Brain pericyte (primary cell): ENCODE measurements around the gene IRS2.

ENCODE experiments used
- DNase-seq: peaks from one replicate; pipeline ENCODE4 v3.0.0-alpha.2; 2012; ENCODE audit warnings: low read depth, low spot score

IRS2 gene

GRCh38 chr13:109807345-109807744, 21.0 kb upstream of the IRS2 start:
- DNase-seq = no peak

DNA sequence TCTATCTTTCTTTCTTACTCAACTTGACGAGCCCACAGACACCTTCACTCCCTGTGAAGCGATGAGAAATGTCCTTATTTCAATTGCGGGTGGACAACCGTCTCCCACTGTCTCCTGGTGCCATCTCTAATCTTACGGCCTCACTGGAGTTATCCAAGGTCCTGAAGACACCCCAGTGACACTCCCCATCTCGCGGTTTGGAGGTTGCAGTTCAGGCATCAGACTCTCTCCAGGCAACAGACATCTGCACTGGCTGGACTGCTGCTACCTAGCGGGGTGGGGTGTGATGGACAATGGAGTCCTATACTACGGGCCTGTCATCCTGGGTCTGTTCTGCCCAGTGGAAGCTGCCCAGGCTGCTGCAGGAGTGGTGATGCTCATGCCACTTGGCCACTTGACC, 18.3 kb upstream of the IRS2 start:
- DNase-seq = no peak

- no peak for DNase-seq
Observed at GRCh38 chr13:109803825-109804224, 17.4 kb upstream of the IRS2 start.

DNA sequence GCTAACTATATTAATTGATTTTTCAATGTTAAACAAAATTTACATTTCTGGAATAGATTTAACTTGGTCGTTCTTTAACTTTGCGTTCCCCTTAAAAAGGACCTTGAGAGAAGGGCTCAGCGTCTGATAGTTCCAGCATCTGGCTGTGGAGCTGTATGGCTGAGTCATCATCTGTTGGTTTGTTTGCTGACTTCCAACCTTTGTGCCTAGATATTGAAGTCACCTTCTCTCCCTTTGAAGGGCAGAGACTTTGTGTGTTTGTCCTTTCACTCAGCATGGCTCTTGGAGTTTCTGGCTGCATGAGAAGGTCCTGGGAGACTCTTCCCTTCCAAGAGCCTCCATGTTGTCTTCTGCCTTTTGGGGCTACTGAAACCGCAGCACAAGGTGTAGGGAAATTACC, 16.6 kb upstream of the IRS2 start:
- no peak for DNase-seq

GRCh38 chr13:109795011-109795410, 8.6 kb upstream of the IRS2 start:
- no peak for DNase-seq

DNA sequence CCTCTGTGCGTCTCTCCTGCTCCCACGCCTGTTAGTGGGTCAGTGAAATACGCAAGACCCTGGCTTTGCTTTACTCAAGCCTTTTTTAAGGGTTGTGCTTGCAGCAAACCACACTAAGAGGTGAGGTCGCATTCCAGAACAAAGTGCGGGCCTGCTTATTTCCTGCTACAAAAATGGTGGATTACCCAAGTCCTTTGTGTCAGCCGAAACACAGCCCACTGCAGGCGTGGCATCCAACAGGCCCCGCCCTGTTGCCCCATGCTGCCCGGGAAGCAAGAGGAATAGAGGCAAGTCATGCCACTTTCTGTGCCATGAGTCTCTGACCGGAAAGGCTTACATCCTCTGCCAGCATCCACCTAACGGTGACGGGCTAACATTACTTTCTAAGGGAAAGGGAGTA, 7.7 kb upstream of the IRS2 start:
- no peak for DNase-seq

GRCh38 chr13:109792416-109793059, 6.2 kb upstream of the IRS2 start:
- no peak for DNase-seq

GRCh38 chr13:109790942-109791605, 4.7 kb upstream of the IRS2 start:
- no peak for DNase-seq

GRCh38 chr13:109790086-109790485, 3.7 kb upstream of the IRS2 start:
- DNase-seq = no peak

- no peak for DNase-seq
Observed at GRCh38 chr13:109789262-109789661, 2.9 kb upstream of the IRS2 start.

DNA sequence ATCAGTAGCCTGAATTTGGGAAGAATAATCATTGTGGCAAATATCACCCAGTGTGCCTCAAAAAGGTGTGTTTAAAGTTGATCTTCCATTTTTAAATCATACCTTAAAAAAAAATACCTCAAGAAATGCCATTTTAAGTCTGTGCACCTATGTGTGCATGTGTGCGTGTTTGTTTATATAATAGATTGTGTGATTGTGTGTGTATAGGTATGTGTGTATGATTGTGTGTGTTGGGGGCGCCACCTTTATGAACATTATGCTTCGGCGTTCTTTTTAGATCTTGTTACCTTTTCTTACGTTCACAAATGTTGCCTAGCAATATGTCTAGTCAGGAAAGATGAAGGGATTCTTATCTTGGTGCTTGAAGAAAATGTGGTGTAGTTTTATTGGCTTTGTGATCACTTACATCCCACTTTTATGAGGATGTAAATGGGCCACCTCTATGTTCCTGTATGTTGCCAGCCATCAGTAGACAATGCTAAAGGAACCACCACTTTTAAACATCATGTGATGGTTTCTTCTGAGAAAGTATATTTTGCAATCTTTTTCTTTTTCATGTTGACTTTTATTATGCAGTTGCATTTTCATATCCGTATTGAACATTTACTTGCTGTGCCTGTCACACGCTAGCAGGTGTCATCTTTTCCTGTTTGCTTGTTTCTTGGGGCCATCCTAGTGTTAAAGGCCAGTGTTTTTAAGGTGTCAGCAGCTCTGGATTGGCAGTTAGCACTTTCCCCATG, 2.2 kb upstream of the IRS2 start:
- no peak for DNase-seq

- DNase-seq = no peak
Observed at GRCh38 chr13:109787135-109787954, 962 bp upstream of the IRS2 start.

DNA sequence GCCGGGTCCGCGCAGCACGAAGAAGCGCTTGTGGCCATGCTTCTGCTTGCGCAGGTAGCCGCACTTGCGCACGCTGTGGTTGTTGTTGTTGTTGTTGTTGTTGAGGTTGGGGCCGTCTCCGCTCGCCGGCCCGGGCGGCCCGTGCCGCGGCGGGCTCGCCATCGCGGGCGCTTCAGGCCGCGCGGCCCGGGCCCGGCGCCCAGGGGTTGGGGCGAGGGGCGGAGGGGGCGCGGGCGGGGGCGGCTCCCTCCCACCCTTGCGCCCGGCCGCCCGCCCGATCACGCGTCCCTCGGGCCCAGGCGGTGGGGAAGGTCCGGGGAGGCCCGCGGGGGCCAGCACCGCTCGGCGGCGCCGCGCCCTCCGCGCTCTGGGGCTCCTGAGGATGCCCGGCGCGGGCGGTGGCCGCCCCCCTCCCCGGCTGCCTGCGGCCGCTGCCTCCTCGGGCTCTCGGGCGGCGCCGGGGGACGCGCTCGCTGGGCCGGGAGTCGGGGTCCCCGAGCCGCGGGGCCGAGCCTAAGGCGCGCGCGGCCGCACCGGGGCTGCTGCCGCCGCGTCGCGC, 412 bp downstream of the IRS2 start:
- no peak for DNase-seq

- DNase-seq = no peak
Observed at GRCh38 chr13:109785141-109785891, 1.1 kb downstream of the IRS2 start.

DNA sequence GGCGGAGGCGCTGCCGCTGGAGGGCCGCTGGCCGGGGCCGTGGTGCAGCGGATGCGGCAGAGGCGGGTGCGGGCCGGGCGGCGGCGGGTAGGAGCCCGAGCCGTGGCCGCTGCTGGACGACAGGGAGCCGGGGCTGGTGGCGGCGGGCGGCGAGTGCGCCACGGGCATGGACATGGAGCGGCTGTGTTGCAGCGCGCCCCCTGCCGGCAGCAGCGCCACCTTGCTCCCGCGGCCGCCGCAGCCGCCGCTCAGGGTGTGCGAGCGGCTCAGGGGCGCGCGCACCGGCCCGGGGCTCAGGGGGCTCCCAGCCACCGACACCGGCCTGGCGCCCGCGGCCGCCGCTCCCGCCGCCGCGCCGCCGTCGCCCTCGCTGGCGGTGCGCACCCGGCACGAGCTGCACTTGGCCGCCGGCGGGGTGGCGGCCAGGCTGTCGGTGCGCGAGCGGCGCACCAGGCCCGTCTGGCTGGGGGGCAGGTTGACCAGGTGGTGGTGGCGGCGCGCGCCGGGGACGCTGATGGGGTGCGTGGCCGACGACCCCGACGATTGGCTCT, 1.7 kb downstream of the IRS2 start:
- DNase-seq = no peak

DNA sequence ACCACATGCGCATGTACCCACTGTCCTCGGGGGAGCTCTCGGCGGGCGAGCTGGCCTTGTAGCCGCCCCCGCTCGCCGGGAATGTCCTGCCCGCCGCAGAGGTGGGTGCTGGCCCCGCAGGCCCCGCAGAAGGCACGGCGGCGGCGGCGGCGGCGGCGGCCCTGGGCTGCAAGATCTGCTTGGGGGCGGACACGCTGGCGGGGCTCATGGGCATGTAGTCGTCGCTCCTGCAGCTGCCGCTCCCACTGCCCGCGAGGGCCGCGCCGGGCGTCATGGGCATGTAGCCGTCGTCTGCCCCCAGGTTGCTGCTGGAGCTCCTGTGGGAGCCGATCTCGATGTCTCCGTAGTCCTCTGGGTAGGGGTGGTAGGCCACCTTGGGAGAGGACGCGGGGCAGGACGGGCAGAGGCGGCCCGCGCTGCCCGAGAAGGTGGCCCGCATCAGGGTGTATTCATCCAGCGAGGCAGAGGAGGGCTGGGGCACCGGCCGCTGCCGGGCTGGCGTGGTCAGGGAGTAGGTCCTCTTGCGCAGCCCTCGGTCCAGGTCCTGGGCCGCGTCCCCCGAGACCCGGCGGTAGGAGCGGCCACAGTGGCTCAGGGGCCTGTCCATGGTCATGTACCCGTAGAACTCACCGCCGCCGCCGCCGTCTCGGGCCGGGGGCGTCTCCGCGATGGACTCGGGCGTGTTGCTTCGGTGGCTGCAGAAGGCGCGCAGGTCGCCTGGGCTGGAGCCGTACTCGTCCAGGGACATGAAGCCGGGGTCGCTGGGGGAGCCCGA, 2.4 kb downstream of the IRS2 start:
- no peak for DNase-seq

GRCh38 chr13:109783447-109783814, 3.0 kb downstream of the IRS2 start:
- DNase-seq = no peak

GRCh38 chr13:109782823-109783431, 3.5 kb downstream of the IRS2 start:
- no peak for DNase-seq

DNA sequence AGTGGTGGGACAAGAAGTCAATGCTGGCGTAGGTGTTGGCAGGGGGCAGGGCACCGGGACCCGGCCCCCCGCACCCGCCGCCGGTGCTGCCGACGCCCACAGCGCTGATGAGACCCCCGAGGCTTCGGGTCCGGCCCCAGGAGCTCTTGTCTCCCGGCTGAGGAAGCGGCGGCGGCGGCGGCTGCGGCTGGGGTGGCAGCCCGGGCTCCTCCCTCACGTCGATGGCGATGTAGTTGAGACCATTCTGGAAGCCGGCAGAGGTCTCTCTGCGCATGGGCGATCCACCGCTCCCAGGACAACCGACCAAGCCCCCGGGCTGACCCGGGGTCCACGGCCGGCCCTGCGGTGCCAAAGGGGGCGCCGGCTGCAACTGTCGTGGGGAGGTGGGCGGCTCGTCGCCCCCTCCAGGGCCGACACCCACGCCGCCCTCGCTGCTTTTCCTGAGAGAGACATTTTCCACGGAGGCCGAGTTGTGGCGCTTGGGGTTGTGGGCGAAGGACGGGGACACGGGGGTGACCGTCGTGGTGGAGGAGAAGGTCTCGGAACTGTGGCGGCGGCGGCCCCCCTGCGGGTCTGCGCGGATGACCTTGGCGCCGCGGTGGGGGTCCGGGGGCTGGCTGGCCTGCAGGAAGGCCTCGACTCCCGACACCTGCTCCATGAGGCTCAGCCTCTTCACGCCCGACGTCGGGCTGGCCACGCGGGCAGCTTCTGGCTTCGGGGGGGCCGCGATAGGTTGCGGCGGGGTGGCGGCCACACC, 4.1 kb downstream of the IRS2 start:
- no peak for DNase-seq
